ENCODE results near the gene SERPINA1. TPM values are rescaled to one million over a fixed set of nuclear protein-coding genes. Genes with fewer than 3 reads are reported as not detected.
"Not testable (repeated sequence)": the region's sequence is repeated elsewhere in the genome, so short reads cannot be mapped to it uniquely, and the experiment has no call there.

SERPINA1 gene
- total and polyA plus RNA-seq, 7 donors, result 1.9 to 134 (median 26.6) TPM

GRCh38 chr14:94355191-94355794, 33.1 kb downstream of the SERPINA1 start:
- intact Hi-C loops (cut with DNase I), result loop anchor here (5.0 kb wide), 1 partner anchor 132 kb away; no protein-coding TSS in a partner anchor
- 21 to 26% methylated on average over 15 of the region's 15 CpGs for WGBS, 2 donors
- no peak for DNase-seq

GRCh38 chr14:94354638-94355185, 33.7 kb downstream of the SERPINA1 start:
- no peaks in the 10 kb centered on the region for H3K9me3 ChIP-seq
- no peaks in the 10 kb centered on the region for H3K27me3 ChIP-seq
- no peak for DNase-seq
- TF ChIP-seq EP300 (IDR thresholded peaks at IDR 0.05) (no peak), POLR2AphosphoS5 (IDR thresholded peaks at IDR 0.05) (no peak), POLR2A (IDR thresholded peaks at IDR 0.05) (no peak), CTCF (IDR thresholded peaks at IDR 0.05) (no peak)
- 91 to 96% methylated on average over 3 of the region's 3 CpGs for WGBS, 2 donors
- intact Hi-C loops (cut with DNase I), result loop anchor here (5.0 kb wide), 1 partner anchor 133 kb away; no protein-coding TSS in a partner anchor
- no peak overlapping the region for H3K4me3 ChIP-seq
- no peak overlapping the region for H3K27ac ChIP-seq
- no peaks in the 10 kb centered on the region for H3K36me3 ChIP-seq
- no peaks in the 10 kb centered on the region for H3K4me1 ChIP-seq

More at GRCh38 chr14:94355191-94355794, 33.1 kb downstream of the SERPINA1 start:
- Histone ChIP-seq H3K27ac (no peak overlapping the region), H3K4me1 (no peaks in the 10 kb centered on the region), H3K9me3 (no peaks in the 10 kb centered on the region), H3K27me3 (no peaks in the 10 kb centered on the region), H3K36me3 (no peaks in the 10 kb centered on the region), H3K4me3 (no peak overlapping the region)
- TF ChIP-seq CTCF (IDR thresholded peaks at IDR 0.05) (peak in 1 of 4 experiments; percentile 27), POLR2AphosphoS5 (IDR thresholded peaks at IDR 0.05) (no peak)

DNA sequence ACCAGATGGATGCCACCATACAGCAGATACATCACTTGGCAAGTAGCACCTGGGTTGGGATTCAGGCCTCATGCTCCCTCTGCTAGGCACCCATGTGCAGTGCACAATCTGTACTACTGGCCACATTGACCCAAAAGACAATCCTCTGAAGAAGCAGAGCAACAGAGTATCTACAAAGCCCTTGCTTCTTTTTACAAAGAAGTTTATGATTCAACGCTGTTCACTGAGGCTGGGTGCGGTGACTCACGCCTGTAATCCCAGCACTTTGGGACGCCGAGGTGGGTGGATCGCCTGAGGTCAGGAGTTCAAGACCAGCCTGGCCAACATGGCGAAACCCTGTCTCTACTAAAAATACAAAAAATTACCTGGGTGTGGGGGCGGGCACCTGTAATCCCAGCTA, 34.2 kb downstream of the SERPINA1 start:
- intact Hi-C loops (cut with DNase I), result not testable (repeated sequence)

GRCh38 chr14:94349276-94349675, 39.1 kb downstream of the SERPINA1 start:
- 83 to 88% methylated on average over 7 of the region's 7 CpGs for WGBS, 2 donors
- no peaks in the 10 kb centered on the region for H3K27me3 ChIP-seq
- H3K36me3 ChIP-seq, result no peaks in the 10 kb centered on the region
- no peaks in the 10 kb centered on the region for H3K9me3 ChIP-seq
- no peak for TF ChIP-seq POLR2A (IDR thresholded peaks at IDR 0.05)
- TF ChIP-seq POLR2AphosphoS5 (IDR thresholded peaks at IDR 0.05), result no peak
- no peak for TF ChIP-seq CTCF (IDR thresholded peaks at IDR 0.05)
- TF ChIP-seq EP300 (IDR thresholded peaks at IDR 0.05), result no peak
- intact Hi-C loops (cut with DNase I), result no loop called here
- H3K27ac ChIP-seq, result no peak overlapping the region
- no peaks in the 10 kb centered on the region for H3K4me1 ChIP-seq
- DNase-seq, result no peak
- no peak overlapping the region for H3K4me3 ChIP-seq

More for the DNA sequence above, 34.2 kb downstream of the SERPINA1 start:
- H3K27ac ChIP-seq, H3K4me1 ChIP-seq, H3K9me3 ChIP-seq, DNase-seq, H3K4me3 ChIP-seq, H3K27me3 ChIP-seq, H3K36me3 ChIP-seq: not testable (repeated sequence)
- WGBS, 2 donors, result 82 to 92% methylated on average over 8 of the region's 8 CpGs

GRCh38 chr14:94348836-94349235, 39.6 kb downstream of the SERPINA1 start:
- no peak for TF ChIP-seq EP300 (IDR thresholded peaks at IDR 0.05)
- TF ChIP-seq POLR2AphosphoS5 (IDR thresholded peaks at IDR 0.05), result no peak
- no peak for TF ChIP-seq POLR2A (IDR thresholded peaks at IDR 0.05)
- no peak for TF ChIP-seq CTCF (IDR thresholded peaks at IDR 0.05)
- Histone ChIP-seq H3K4me1 (no peaks in the 10 kb centered on the region), H3K27ac (no peak overlapping the region), H3K4me3 (no peak overlapping the region), H3K36me3 (no peaks in the 10 kb centered on the region), H3K9me3 (no peaks in the 10 kb centered on the region), H3K27me3 (no peaks in the 10 kb centered on the region)
- intact Hi-C loops (cut with DNase I), result no loop called here
- DNase-seq, result no peak

Data from sigmoid colon (tissue), 7 donors.